ENCODE results near the gene UXS1. TPM values are rescaled to one million over a fixed set of nuclear protein-coding genes. Genes with fewer than 3 reads are reported as not detected.

The UXS1 gene
- total and polyA plus RNA-seq, 2 donors from 2014 or later = 56.6 to 74.4 TPM

DNA sequence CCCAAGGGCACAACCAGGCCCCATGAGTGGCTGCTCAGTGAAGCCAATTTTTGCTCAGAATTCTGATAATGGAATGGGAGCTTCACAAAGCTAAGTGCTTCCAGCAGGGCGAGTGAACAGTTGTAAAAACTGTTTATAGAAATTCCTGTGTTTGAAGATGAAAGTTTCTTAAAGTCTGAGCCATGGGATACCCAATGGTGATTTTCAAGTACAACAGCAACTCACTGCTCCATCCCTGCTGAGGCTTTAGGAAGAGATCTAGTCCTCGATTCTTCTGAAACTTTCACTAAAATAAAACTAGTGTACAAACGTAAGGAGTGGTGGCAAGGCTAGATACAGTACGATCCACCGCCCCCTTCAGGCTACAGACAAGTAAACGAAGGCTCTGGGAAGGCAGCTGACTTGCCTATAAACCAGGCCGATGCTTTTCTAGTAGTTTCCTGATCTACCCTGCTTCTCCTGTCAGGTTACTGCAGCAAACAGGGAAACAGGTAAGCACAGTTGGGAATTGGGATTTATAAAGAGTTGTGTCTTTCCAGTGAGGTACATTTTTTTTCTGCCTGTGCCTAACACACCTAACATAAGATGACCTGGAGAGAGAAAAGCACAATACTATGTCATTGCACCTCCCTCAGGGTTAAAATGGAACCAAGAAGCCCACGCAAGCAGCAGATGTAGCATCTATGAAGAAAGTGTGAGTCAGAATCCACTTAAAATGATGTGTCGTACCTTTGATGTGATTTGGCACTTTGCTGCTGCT lies 108.7 kb downstream of the UXS1 start:
- Histone ChIP-seq H3K27ac (ENCODE audit: low read depth in 2 of 2, low read length in 2 of 2) (no peak overlapping the region), H3K4me1 (ENCODE audit: control insufficient read depth in 2 of 3, insufficient read depth in 2 of 3, low read depth in 1 of 3, low read length in 3 of 3) (no peaks in the 10 kb centered on the region), H3K9ac (ENCODE audit: low read length in 3 of 3) (no peak overlapping the region), H3K9me3 (ENCODE audit: control insufficient read depth in 2 of 3, insufficient read depth in 1 of 3, low read length in 3 of 3) (no peaks in the 10 kb centered on the region), H3K27me3 (ENCODE audit: control insufficient read depth, insufficient read depth, low read length) (no peaks in the 10 kb centered on the region), H3K36me3 (ENCODE audit: control insufficient read depth in 2 of 3, insufficient read depth in 3 of 3, low read length in 3 of 3) (no peaks in the 10 kb centered on the region), H3K4me3 (ENCODE audit: low read length in 3 of 3) (no peak overlapping the region)
- DNase-seq (peak in 1 of 5 donors; percentile 51), FAIRE-seq (no peak)
- intact Hi-C loops (cut with DNase I) = no loop called here
- TF ChIP-seq, protein P1, sequence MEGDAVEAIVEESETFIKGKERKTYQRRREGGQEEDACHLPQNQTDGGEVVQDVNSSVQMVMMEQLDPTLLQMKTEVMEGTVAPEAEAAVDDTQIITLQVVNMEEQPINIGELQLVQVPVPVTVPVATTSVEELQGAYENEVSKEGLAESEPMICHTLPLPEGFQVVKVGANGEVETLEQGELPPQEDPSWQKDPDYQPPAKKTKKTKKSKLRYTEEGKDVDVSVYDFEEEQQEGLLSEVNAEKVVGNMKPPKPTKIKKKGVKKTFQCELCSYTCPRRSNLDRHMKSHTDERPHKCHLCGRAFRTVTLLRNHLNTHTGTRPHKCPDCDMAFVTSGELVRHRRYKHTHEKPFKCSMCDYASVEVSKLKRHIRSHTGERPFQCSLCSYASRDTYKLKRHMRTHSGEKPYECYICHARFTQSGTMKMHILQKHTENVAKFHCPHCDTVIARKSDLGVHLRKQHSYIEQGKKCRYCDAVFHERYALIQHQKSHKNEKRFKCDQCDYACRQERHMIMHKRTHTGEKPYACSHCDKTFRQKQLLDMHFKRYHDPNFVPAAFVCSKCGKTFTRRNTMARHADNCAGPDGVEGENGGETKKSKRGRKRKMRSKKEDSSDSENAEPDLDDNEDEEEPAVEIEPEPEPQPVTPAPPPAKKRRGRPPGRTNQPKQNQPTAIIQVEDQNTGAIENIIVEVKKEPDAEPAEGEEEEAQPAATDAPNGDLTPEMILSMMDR (IDR thresholded peaks at IDR 0.05; ENCODE audit: borderline replicate concordance, extremely low read depth, insufficient read depth) = peak; percentile 13

DNA sequence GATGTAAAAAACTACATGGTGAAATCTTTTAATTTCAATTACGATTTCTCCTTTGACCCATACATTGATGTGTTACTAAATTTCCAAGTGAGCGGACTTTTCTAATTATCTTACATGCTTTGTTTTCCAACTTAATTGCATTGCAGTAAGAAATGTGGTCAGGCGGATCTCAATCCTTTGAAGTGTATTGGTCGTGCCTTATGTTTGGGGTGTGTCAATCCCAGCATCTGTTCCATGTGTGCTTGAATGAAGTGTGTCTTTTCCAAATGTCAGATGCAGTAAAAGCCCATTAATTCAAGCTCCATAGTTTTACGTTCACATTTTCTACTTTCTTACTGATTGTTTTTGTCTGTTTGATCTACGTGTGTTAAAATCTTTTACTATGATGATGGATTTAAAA lies 113.1 kb downstream of the UXS1 start:
- Histone ChIP-seq H3K4me3 (ENCODE audit: low read length in 3 of 3) (no peak overlapping the region), H3K9ac (ENCODE audit: low read length in 3 of 3) (no peak overlapping the region), H3K4me1 (ENCODE audit: control insufficient read depth in 2 of 3, insufficient read depth in 2 of 3, low read depth in 1 of 3, low read length in 3 of 3) (no peaks in the 10 kb centered on the region), H3K27ac (ENCODE audit: low read depth in 2 of 2, low read length in 2 of 2) (no peak overlapping the region), H3K36me3 (ENCODE audit: control insufficient read depth in 2 of 3, insufficient read depth in 3 of 3, low read length in 3 of 3) (no peaks in the 10 kb centered on the region), H3K9me3 (ENCODE audit: control insufficient read depth in 2 of 3, insufficient read depth in 1 of 3, low read length in 3 of 3) (no peaks in the 10 kb centered on the region), H3K27me3 (ENCODE audit: control insufficient read depth, insufficient read depth, low read length) (no peaks in the 10 kb centered on the region)
- TF ChIP-seq, protein P1 (IDR thresholded peaks at IDR 0.05; ENCODE audit: borderline replicate concordance, extremely low read depth, insufficient read depth) = no peak
- FAIRE-seq = no peak
- intact Hi-C loops (cut with DNase I) = no loop called here
- DNase-seq = no peak

DNA sequence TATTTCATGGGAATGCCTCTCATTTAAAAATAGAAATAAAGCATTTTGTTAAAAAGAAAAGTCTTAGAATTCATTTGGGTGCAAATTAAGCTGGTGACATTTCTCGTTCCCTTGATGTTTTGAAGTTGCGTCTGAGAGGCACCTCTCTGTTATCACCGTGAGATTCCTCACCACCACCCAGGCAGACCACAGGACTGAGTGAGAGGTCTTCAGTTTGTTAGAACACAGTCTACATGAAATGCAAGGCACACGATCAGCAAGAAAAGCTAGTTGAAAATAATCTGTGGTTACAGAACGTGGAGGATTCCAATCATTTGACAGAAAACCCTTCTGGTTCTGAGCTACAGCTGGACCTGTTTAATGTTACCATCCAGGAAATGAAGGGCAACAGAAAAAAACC lies 116.0 kb downstream of the UXS1 start:
- H3K9ac ChIP-seq (ENCODE audit: low read length in 3 of 3) = no peak overlapping the region
- no peaks in the 10 kb centered on the region for H3K36me3 ChIP-seq (ENCODE audit: control insufficient read depth in 2 of 3, insufficient read depth in 3 of 3, low read length in 3 of 3)
- H3K4me3 ChIP-seq (ENCODE audit: low read length in 3 of 3) = no peak overlapping the region
- DNase-seq (no peak), FAIRE-seq (no peak)
- intact Hi-C loops (cut with DNase I) = no loop called here
- H3K4me1 ChIP-seq (ENCODE audit: control insufficient read depth in 2 of 3, insufficient read depth in 2 of 3, low read depth in 1 of 3, low read length in 3 of 3) = no peaks in the 10 kb centered on the region
- TF ChIP-seq, protein P1 (IDR thresholded peaks at IDR 0.05; ENCODE audit: borderline replicate concordance, extremely low read depth, insufficient read depth) = no peak
- no peaks in the 10 kb centered on the region for H3K9me3 ChIP-seq (ENCODE audit: control insufficient read depth in 2 of 3, insufficient read depth in 1 of 3, low read length in 3 of 3)
- H3K27me3 ChIP-seq (ENCODE audit: control insufficient read depth, insufficient read depth, low read length) = no peaks in the 10 kb centered on the region
- H3K27ac ChIP-seq (ENCODE audit: low read depth in 2 of 2, low read length in 2 of 2) = no peak overlapping the region
